HG03066 (cell line): ENCODE measurements around the gene CREBL2.
"Not testable (repeated sequence)": the region's sequence is repeated elsewhere in the genome, so short reads cannot be mapped to it uniquely, and the experiment has no call there.

Experiments used
- ATAC-seq: cut with Tn5 transposase; IDR thresholded peaks from one replicate; pipeline ENCODE4 v1.9.1; 2021; ENCODE audit warnings: low read depth; ENCODE audit not compliant: unreplicated experiment

The CREBL2 gene

GRCh38 chr12:12611512-12612306 lies at the start of gene CREBL2:
CREBL2 (plus strand) TSS chr12:12611876; CDS start chr12:12612173, 297 bp downstream.
- peak; percentile 75 for ATAC-seq

- no peak for ATAC-seq
Measured at GRCh38 chr12:12562016-12562483, 49.6 kb upstream of the CREBL2 start.

DNA sequence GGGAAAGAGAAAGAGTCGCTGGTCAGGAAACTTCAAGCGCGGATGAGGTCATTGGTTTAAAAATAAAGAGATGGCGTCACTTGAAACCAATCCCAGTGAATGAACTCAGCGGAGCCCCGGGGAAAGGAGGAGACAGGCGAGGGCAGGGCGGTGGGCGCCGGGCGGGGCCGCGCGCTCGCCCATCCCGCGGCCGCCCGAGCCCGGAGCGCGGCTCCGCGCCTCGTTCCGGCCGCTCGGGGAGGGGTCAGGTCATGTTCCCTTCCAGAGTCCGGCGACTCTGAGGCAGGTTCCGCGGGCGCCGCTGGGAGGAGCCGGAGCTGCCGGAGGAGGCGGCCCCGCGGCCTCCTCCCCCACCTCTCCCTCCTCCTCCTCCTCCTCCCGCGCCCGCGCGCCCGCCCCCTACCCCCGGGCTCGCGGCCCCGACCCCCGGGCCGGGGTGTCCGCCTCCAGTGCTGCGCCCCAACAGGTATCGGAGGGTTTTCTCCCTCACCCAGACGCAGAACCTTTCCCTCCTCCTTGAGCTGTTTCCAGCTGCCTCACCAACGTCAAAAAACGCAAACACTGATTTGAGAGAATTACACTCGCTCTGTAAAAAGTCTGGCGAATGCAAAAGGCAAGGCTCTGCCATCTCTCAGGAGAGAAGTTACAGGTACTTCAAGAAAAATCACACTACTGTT lies 49.0 kb upstream of the CREBL2 start, which contains the start of gene DUSP16:
Gene DUSP16 (minus strand): TSS at position 279 of the 677 bp plus-strand sequence. CDS start 41,765 bp downstream, outside the sequence.
- ATAC-seq: peak; percentile 67

DNA sequence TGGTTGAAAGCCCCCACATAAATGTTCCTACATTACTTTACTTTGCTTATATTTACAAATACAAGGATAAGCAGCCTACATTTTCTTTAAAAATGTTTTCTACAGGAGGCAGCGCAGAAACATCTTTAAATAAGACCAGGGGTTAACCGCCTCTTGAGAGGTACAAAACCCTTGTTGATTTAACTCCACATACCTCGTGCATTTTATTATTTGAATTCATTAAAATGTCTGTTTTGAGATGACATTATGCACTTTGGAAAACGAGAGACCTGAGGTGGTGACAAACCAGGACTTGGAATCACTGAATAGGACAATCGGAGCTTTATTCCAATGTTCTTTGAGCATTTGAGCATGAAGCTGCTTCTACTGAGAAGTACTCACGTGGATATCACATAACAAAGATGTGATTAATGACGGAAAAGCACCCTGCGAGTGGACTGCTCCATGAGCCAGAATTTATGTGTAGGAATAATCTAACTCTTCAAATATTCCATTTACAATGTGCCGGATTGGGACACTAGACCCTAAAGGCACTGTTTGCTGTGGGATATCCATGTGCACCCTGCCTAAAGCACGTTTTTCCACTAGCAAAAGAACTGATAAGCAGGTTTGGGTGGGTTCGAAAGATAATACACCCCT lies 48.3 kb upstream of the CREBL2 start:
- ATAC-seq: no peak

DNA sequence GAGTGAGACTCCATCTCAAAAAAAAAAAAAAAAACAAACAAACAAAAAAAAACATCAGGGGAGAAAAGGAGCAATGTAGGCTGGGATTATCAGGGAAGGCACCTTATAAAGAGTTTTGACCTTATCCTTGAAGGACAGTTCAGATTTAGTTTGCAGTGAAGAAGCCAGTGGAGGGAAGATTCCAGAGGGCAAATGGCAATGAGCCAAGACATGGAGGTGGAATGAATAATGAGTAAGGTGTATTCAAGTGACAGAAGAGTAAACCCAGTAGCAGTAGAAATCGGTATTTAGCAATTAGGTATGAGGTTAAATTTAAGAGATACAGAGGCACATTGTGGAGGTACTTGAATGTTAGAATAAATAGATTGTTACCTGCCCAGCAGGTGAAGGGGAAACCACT lies 46.8 kb upstream of the CREBL2 start:
- ATAC-seq: no peak

DNA sequence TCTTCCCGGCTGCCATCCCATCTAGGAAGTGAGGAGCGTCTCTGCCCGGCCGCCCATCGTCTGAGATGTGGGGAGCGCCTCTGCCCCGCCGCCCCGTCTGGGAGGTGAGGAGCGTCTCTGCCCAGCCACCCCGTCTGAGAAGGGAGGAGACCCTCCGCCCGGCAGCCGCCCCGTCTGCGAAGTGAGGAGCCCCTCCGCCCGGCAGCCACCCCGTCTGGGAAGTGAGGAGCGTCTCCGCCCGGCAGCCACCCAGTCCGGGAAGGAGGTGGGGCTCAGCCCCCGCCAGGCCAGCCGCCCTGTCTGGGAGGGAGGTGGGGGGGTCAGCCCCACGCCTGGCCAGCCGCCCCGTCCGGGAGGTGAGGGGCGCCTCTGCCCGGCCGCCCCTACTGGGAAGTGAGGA lies 45.7 kb upstream of the CREBL2 start:
- ATAC-seq: not testable (repeated sequence)

GRCh38 chr12:12572659-12573058 lies 39.0 kb upstream of the CREBL2 start:
- ATAC-seq: no peak

- ATAC-seq: no peak
Measured at GRCh38 chr12:12577786-12578185, 33.9 kb upstream of the CREBL2 start.

DNA sequence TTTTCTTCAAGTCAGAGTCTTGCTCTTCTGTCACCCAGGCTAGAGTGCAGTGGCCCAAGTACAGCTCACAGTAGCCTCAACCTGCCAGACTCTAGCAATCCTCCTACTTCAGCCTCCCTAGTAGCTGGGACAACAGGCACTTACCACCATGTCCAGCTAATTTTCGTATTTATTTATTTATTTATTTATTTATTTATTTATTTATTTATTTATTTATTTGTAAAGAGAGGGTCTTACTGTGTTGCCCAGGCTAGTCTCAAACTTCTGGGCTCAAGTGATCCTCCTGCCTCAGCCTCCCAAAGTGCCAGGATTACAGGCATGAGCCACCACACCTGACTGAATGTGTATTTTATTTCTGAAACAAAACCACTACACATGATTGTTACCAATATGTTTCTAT lies 31.0 kb upstream of the CREBL2 start:
- ATAC-seq: not testable (repeated sequence)

DNA sequence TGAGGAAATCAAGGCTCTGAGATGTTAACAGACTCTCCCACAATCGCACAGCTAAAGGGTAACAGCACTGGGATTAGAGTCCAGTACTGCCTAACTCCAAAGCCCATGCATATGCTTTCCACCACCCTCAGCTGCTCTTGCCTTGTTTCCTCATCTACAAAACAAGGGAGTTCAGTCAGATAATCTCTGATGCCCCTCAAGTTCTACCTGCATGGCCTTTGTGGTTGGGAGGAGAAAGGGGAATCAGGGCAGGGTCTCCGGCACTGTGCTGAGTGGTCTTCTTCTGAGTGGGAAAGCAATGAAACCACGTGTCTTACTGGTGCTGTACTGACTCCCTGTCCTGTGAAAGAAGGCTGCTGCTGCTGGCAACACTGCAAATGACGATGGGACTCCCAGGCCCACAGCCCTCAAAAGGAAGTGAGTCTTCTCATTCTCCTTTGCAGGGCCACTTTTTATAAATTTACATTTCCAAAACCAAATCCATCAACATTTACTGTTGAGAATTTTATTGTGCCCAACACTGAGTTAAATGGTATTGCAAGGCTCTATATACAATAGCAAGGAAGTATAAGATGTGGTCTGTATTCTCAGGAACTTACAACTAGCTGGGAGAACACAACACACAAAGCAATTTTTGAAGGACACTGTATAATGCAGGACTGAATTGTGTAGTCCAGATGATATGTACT lies 29.3 kb upstream of the CREBL2 start:
- no peak for ATAC-seq

DNA sequence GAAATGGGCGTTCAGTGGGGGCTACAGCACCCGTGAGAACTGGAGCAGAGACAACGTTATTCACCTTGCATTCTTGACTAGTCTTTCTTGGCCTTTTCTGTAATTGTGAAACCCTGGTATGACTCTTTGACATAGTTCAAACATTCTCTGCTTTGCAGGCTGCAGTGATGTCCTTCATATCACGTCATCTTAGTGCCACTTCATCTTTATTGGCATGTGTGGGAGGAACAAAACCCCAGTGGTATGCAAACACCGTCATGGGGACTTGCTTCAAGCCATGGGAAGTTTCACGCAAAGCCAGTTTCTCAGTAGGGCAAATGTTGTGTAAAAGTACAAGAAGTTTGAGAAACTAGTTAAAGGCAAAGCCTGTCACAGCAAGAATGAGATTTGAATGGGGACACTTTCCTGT lies 28.8 kb upstream of the CREBL2 start:
- peak; percentile 94 for ATAC-seq

- ATAC-seq: no peak
Measured at GRCh38 chr12:12583510-12584178, 28.0 kb upstream of the CREBL2 start.

DNA sequence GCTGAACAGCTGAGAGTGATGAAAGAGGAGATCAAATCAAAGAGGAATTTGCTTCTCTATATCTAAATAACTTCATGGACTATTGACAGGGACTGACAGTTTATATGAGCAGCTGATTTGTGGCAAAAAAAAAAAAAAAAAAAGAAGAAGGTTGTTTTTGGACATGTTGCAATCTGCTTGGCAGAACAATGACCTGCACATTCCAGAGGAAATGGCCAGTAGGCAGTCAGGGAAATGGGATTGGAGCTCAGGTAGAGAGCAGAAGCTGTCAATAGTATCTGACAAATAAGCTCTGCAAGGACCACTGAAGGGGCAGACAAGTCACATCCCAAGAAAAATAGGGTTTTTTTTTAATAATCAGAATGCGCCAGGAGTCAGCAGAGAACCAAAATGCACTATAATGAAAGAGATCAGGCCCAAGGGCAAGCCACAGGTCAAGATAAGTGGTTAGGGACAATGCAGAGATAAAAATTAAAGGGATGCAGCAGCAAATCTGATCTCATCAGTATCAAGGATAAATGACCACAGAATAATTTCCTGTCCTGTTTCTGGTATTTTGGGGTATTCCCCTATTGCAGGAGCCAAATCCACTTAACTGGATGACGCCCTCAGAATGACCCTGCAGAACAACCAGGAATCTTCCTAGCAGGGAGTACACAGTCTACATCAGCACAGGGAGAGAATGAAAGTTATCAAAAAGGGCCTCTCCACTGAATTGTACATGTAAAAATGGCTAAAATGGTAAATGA lies 26.4 kb upstream of the CREBL2 start:
- no peak for ATAC-seq

DNA sequence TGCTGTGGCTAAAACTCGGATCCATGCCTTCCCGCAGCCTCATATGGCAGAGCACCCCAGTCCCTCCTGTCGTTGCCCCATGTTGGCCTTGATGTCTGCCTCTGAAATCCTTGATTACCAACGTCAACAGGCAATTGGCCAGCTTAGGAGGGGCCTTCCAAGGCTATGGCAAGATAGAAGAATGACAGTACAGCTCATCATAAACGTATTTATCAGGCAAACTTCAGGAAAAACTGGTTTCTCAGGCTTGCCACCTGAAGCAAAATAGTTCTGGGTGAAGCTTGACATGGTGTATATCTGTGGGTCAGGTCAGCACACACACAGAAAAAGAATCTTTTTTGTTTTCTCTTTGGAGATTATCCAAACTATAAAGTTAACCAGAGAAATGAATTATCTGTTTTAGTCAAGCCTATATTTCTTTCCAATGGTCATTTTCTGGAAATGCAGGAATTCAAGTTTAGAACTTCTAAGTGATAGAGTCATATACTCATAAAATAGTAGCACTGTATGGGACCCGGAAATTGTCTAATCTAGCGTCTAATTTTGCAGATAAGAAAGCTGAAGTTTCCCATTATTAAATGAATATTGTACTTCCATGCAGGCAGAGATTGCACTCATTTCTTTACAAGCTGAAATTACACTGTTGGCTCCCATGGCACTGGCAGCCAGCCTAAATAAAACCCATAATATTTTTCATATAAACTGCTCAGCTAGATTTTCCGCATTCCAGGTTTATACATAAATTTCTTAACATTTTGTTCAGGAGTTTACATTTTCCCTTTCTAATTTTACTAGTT lies 24.6 kb upstream of the CREBL2 start:
- no peak for ATAC-seq

DNA sequence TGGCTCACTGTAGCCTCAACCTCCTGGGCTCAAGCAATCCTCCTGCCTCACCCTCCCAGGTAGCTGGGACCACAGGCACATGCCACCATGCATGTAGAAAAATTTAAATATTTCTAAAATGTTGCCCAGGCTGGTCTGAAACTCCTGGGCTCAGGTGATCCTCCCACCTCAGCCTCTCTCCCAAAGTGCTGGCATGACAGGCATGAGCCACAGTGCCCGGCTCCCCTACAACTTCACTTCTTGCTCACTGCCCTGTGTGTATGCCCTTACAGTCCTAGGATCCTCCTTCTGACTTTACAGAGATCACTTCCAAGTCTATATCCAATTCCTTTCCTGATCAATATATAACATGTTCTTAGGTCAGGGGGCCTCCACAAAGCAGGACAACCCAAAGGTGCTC lies 23.8 kb upstream of the CREBL2 start:
- no peak for ATAC-seq

DNA sequence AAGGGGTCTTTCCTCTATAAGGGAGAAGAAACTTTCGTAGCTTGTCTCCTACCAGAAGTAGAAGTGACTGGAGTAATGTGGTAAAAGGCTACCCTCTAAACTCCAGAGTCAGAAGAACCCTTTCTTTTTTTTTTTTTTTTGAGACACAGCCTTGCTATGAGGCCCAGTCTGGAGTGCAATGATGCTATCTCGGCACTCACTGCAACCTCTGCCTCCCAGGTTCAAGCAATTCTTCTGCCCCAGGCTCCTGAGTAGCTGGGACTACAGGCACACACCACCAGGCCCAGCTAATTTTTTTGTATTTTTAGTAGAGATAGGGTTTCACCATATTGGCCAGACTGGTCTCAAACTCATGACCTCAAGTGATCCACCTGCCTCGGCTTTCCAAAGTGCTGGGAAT lies 23.2 kb upstream of the CREBL2 start:
- not testable (repeated sequence) for ATAC-seq

DNA sequence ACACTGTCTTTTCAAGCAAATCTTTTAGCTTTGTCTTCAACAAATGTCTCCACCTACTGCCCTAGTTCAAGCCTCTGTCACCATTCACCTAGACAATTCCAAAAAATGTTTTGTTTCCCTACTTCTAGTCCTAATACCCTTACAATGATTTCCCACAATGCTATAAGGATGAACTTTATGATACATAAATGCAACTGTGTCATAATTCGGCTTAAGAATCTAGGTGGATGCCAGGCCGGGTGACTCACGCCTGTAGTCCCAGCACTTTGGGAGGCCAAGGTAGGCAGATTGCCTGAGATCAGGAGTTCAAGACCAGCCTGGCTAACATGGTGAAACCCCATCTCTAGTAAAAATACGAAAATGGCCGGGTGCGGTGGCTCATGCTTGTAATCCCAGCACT lies 20.7 kb upstream of the CREBL2 start:
- ATAC-seq: no peak

GRCh38 chr12:12592930-12593329 lies 18.7 kb upstream of the CREBL2 start:
- ATAC-seq: no peak

- not testable (repeated sequence) for ATAC-seq
Measured at GRCh38 chr12:12595929-12596328, 15.7 kb upstream of the CREBL2 start.
